HT-29 (cell line): ENCODE results near the gene PIWIL4. TPM values are rescaled to one million over a fixed set of nuclear protein-coding genes. Genes with fewer than 3 reads are reported as not detected.
A peak's percentile ranks its signal among the peaks of the same experiment; 100 is the strongest.

Source experiments
- DNase-seq: peaks from one replicate; pipeline ENCODE4 v3.0.0-alpha.2; 2015; ENCODE audit warnings: low spot score
- total RNA-seq: library from RNA; depleted of rRNA; stranded (reverse); fragments of >200 nt; shearing (Covaris generic); gene quantifications from 2 replicates; pipeline ENCODE4 v1.2.3, GENCODE V29; 2014; rRNA removed

Gene PIWIL4
- total RNA-seq, 1 experiment from 2014 or later, result 4.0 TPM

GRCh38 chr11:94662065-94662779, 95.1 kb downstream of the PIWIL4 start:
- no peak for DNase-seq

- DNase-seq, result no peak
Observed at GRCh38 chr11:94662846-94663390, 95.8 kb downstream of the PIWIL4 start.

GRCh38 chr11:94664346-94664745, 97.2 kb downstream of the PIWIL4 start:
- DNase-seq, result peak; percentile 74

GRCh38 chr11:94665116-94665659, 98.0 kb downstream of the PIWIL4 start:
- peak; percentile 62 for DNase-seq

- no peak for DNase-seq
Observed at GRCh38 chr11:94666792-94667721, 99.9 kb downstream of the PIWIL4 start.

- DNase-seq, result no peak
Observed at GRCh38 chr11:94668212-94668793, 101.1 kb downstream of the PIWIL4 start.

GRCh38 chr11:94669023-94669422, 101.9 kb downstream of the PIWIL4 start:
- no peak for DNase-seq

Other genes with a start within 250 kb of the PIWIL4 start
- gene GPR83, start 165.9 kb upstream of the PIWIL4 start, total RNA-seq, result 0.05 TPM in 1 of 2 replicates, not detected in the other
- gene MRE11, start 73.5 kb upstream of the PIWIL4 start, total RNA-seq, result 17.2 and 17.9 TPM in 2 replicates
- gene ANKRD49, start 73.4 kb upstream of the PIWIL4 start, total RNA-seq, result 4.3 and 7.5 TPM in 2 replicates
- not detected in 2 replicates for gene C11orf97, start 54.9 kb upstream of the PIWIL4 start, total RNA-seq
- gene FUT4, start 23.4 kb upstream of the PIWIL4 start, total RNA-seq, result 54.4 and 55.1 TPM in 2 replicates
- not detected in 2 replicates for gene AMOTL1, start 201.0 kb downstream of the PIWIL4 start, total RNA-seq